Thyroid gland (tissue), 4 donors: ENCODE measurements around the gene EYA4. TPM values are rescaled to one million over a fixed set of nuclear protein-coding genes. Genes with fewer than 3 reads are reported as not detected.

ENCODE experiments used
- DNase-seq, 2 donors: peaks; one replicate each; pipeline ENCODE4 v3.0.0-alpha.2; 2019
- H3K27ac ChIP-seq, 3 donors: fragments of 200-600 bp; sonication (generic); 1 replicate in 2 of 3; 2 replicates in 1 of 3; pipeline ENCODE4 v1.5.1; 2016 to 2019; ENCODE audit warnings: mild to moderate bottlenecking in 1 of 3, moderate library complexity in 1 of 3
- H3K27me3 ChIP-seq: fragments of 200-600 bp; sonication (generic); one replicate; pipeline ENCODE4 v1.5.1; 2019
- H3K36me3 ChIP-seq, 2 donors: fragments of 200-600 bp; sonication (generic); one replicate each; pipeline ENCODE4 v1.5.1; 2016 to 2019
- H3K4me1 ChIP-seq, 2 donors: fragments of 200-600 bp; sonication (generic); one replicate each; pipeline ENCODE4 v1.5.1; 2017 to 2019
- H3K4me3 ChIP-seq, 3 donors: fragments of 200-600 bp; sonication (generic); replicated peaks in 1 of 3; 1 replicate in 2 of 3; 2 replicates in 1 of 3; pipeline ENCODE4 v1.5.1; 2016; ENCODE audit warnings: mild to moderate bottlenecking in 1 of 3
- H3K9me3 ChIP-seq: fragments of 200-600 bp; sonication (generic); one replicate; pipeline ENCODE4 v1.5.1; 2017
- CTCF ChIP-seq, 6 experiments: fragments of 200-600 bp in 3 of 6; fragments of 450-650 bp in 3 of 6; sonication (generic) in 3 of 6; IDR thresholded peaks; one replicate each; pipeline ENCODE4 v1.5.1; 2016 to 2019; ENCODE audit warnings: antibody characterized with exemption in 6 of 6, mild to moderate bottlenecking in 2 of 6, inconsistent platforms in 1 of 6, moderate library complexity in 1 of 6
- POLR2A ChIP-seq, 2 donors: fragments of 450-650 bp; IDR thresholded peaks; one replicate each; pipeline ENCODE4 v1.6.1; 2017; ENCODE audit warnings: antibody characterized with exemption in 2 of 2, mild to moderate bottlenecking in 2 of 2, moderate library complexity in 1 of 2
- WGBS, 2 donors: methylation state at CpG; one replicate each; pipeline ENCODE4 v1.1.5; 2017; 5-methylcytosine and 5-hydroxymethylcytosine counted together
- intact Hi-C: fragments of 100-400 bp; cut with DNase I; formaldehyde crosslinking; loops from one replicate; pipeline ENCODE4 v1.15.1; 2023
- total RNA-seq, 4 donors: library from RNA; depleted of rRNA; stranded (reverse); fragments of >200 nt; gene quantifications; one replicate each; pipeline ENCODE4 v1.2.3, GENCODE V29; 2016

Gene EYA4
- total RNA-seq, 4 donors from 2014 or later, result 3.3 to 8.2 (median 5.3) TPM

DNA sequence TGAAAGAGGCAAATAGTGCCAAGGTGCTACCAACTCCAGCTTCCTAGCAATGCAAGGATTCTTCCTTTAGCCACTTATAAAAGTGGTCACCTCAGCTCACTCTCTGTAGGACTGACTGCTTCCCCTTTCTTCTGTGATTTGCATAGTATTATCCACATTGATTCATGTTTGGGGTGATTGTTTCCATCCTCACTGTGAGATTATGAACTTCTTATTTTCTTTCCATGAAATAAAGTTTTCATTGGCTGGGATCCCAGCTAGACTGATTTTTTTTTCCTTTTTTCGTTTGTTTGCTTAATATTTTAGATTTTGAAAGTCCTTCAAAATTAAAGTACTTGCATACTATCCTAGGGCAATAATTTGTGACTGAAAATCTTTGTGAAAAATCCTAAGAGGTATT lies 50.5 kb downstream of the EYA4 start:
- WGBS, 2 donors, result 35 to 46% methylated on average over 1 of the region's 1 CpG
- H3K27me3 ChIP-seq, result no peaks in the 10 kb centered on the region
- TF ChIP-seq POLR2A (IDR thresholded peaks at IDR 0.05) (no peak), CTCF (IDR thresholded peaks at IDR 0.05) (no peak)
- no peak overlapping the region for H3K4me3 ChIP-seq
- H3K36me3 ChIP-seq, result no peaks in the 10 kb centered on the region
- intact Hi-C loops, result no loop called here
- H3K27ac ChIP-seq, result no peak overlapping the region
- H3K4me1 ChIP-seq, result peaks cover 0 to 3% of the 10 kb centered on the region in 2 donors
- no peak for DNase-seq
- no peaks in the 10 kb centered on the region for H3K9me3 ChIP-seq

DNA sequence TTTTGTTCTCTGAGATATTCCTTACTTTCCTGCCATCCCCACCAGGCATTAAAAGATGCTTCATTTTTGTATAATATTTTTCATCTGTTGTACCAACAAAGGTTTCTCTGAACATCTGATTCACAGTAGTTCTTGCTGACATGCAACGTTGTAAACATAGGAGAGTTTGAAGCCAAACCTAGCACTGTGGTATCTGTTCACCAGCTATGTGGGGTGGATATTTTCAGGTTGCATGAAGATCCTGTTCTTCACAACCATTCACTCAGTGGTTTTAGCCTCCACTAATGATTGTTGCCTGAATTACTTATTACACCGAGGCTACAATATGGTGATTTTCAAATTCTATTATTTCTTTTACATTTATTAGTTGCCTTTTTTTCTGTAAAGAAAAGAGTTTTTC lies 56.5 kb downstream of the EYA4 start:
- no peaks in the 10 kb centered on the region for H3K9me3 ChIP-seq
- H3K4me3 ChIP-seq, result no peak overlapping the region
- H3K27me3 ChIP-seq, result no peaks in the 10 kb centered on the region
- no peak overlapping the region for H3K27ac ChIP-seq
- no peaks in the 10 kb centered on the region for H3K36me3 ChIP-seq
- WGBS, 2 donors, result 59 to 93% methylated on average over 2 of the region's 2 CpGs
- intact Hi-C loops, result no loop called here
- DNase-seq, result no peak
- H3K4me1 ChIP-seq, result no peaks in the 10 kb centered on the region
- no peak for TF ChIP-seq CTCF (IDR thresholded peaks at IDR 0.05)
- no peak for TF ChIP-seq POLR2A (IDR thresholded peaks at IDR 0.05)

DNA sequence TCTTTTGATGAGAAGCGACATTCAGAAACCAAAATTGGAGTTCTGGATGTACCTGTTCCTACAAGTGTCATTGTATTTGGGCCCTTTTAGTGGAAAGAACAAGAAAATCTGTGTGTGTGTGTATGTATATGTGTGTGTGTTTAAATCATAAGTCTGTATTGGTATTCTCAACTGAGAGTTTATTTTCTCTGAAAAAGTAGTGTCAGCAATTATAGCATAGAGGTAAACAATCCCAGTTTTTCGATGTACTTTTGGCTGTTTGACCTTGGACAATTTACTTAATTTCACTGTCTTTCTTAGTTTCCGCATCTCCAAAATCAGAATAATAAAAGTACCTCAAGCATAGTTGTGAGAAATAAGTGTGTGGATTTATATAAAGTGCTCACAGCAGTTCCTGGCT lies 57.2 kb downstream of the EYA4 start:
- intact Hi-C loops, result no loop called here
- no peaks in the 10 kb centered on the region for H3K9me3 ChIP-seq
- H3K4me1 ChIP-seq, result no peaks in the 10 kb centered on the region
- WGBS, 2 donors, result 73 to 92% methylated on average over 3 of the region's 3 CpGs
- TF ChIP-seq CTCF (IDR thresholded peaks at IDR 0.05) (no peak), POLR2A (IDR thresholded peaks at IDR 0.05) (no peak)
- no peak overlapping the region for H3K4me3 ChIP-seq
- no peak for DNase-seq
- H3K36me3 ChIP-seq, result no peaks in the 10 kb centered on the region
- no peak overlapping the region for H3K27ac ChIP-seq
- H3K27me3 ChIP-seq, result no peaks in the 10 kb centered on the region

DNA sequence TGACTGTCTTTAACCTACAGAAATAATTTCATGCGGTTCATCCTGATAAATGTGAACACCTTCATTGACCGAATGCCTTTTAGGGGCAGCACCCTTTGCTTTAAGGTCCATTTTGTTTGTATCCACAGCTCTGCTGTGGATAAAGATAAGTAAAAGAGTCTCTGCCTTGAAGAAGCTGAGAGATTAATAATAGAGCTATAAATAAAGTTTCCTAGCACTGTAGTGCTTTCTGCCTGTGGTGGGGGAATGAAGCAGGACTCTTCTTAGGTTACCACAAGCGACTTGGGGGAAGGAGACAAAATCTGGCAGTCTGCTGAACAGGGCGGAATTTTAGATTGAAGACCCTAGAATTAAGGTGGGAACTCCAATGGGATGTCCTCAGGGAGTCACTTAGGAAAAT lies 57.6 kb downstream of the EYA4 start:
- Histone ChIP-seq H3K27me3 (no peaks in the 10 kb centered on the region), H3K4me3 (no peak overlapping the region), H3K4me1 (no peaks in the 10 kb centered on the region), H3K27ac (no peak overlapping the region), H3K36me3 (no peaks in the 10 kb centered on the region), H3K9me3 (no peaks in the 10 kb centered on the region)
- intact Hi-C loops, result no loop called here
- DNase-seq, result no peak
- TF ChIP-seq POLR2A (IDR thresholded peaks at IDR 0.05) (no peak), CTCF (IDR thresholded peaks at IDR 0.05) (no peak)
- WGBS, 2 donors, result 84 to 93% methylated on average over 4 of the region's 4 CpGs

GRCh38 chr6:133300896-133301295 lies 59.7 kb downstream of the EYA4 start:
- Histone ChIP-seq H3K4me1 (no peaks in the 10 kb centered on the region), H3K4me3 (no peak overlapping the region), H3K9me3 (no peaks in the 10 kb centered on the region), H3K36me3 (no peaks in the 10 kb centered on the region), H3K27me3 (no peaks in the 10 kb centered on the region), H3K27ac (no peak overlapping the region)
- no peak for DNase-seq
- intact Hi-C loops, result no loop called here
- no peak for TF ChIP-seq POLR2A (IDR thresholded peaks at IDR 0.05)
- no peak for TF ChIP-seq CTCF (IDR thresholded peaks at IDR 0.05)
- WGBS, 2 donors, result 87 to 88% methylated on average over 3 of the region's 3 CpGs
